ENCODE results near the gene XYLT1. TPM values are rescaled to one million over a fixed set of nuclear protein-coding genes. Genes with fewer than 3 reads are reported as not detected.

XYLT1 gene
- total RNA-seq, 1 donor from 2014 or later, result 12.3 TPM

DNA sequence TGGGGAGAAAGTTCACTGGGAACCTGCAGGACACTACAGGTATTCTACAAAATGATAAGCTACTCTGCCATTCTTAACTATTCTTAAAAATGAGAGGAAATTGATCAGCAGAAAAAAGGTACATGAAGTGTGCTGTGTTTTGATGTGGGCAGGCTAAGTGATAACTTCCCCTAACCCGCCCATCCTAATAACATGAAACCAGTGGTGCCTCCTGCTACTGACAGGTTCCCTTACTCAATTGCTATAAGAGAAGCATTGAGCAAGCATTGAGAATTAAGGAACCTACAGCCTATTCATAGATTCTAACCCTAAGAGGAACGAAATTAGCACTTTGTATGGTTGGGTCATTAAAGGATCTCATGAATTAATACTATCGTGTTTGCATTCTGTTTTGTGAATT, 18.9 kb downstream of the XYLT1 start:
- Mint-ChIP-seq H3K36me3 (ENCODE audit: insufficient read depth) (no peaks in the 10 kb centered on the region), H3K4me1 (ENCODE audit: low read depth) (peaks cover 2% of the 10 kb centered on the region), H3K4me3 (ENCODE audit: low read depth) (no peak overlapping the region), H3K9me3 (ENCODE audit: low read depth) (no peaks in the 10 kb centered on the region), H3K27me3 (no peaks in the 10 kb centered on the region), H3K27ac (no peak overlapping the region)
- TF ChIP-seq, protein P1, sequence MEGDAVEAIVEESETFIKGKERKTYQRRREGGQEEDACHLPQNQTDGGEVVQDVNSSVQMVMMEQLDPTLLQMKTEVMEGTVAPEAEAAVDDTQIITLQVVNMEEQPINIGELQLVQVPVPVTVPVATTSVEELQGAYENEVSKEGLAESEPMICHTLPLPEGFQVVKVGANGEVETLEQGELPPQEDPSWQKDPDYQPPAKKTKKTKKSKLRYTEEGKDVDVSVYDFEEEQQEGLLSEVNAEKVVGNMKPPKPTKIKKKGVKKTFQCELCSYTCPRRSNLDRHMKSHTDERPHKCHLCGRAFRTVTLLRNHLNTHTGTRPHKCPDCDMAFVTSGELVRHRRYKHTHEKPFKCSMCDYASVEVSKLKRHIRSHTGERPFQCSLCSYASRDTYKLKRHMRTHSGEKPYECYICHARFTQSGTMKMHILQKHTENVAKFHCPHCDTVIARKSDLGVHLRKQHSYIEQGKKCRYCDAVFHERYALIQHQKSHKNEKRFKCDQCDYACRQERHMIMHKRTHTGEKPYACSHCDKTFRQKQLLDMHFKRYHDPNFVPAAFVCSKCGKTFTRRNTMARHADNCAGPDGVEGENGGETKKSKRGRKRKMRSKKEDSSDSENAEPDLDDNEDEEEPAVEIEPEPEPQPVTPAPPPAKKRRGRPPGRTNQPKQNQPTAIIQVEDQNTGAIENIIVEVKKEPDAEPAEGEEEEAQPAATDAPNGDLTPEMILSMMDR (IDR thresholded peaks at IDR 0.05; ENCODE audit: unreplicated experiment), result no peak
- DNase-seq (ENCODE audit: low spot score, unreplicated experiment), result no peak

DNA sequence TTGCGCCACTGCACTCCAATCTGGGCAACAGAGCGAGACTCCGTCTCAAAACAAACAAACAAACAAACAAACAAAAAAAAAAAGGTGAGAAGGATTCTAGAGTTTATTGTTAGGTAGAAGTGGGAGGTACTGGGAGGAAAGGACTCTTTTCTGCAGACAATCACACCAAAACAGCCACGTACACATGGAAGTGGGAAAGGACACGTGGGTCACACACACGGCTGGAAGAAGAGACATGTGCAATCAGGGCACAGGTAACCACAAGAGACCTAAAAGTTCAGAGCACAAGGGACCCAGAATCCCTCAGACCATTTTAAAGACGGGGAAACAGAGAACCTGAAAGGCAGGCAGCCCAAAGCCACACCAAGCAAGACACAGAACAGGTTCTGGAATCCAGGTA, 20.5 kb downstream of the XYLT1 start:
- Mint-ChIP-seq H3K36me3 (ENCODE audit: insufficient read depth) (no peaks in the 10 kb centered on the region), H3K9me3 (ENCODE audit: low read depth) (no peaks in the 10 kb centered on the region), H3K4me1 (ENCODE audit: low read depth) (peaks cover 2% of the 10 kb centered on the region), H3K27ac (no peak overlapping the region), H3K4me3 (ENCODE audit: low read depth) (no peak overlapping the region), H3K27me3 (no peaks in the 10 kb centered on the region)
- DNase-seq (ENCODE audit: low spot score, unreplicated experiment), result no peak
- TF ChIP-seq, protein P1 (IDR thresholded peaks at IDR 0.05; ENCODE audit: unreplicated experiment), result no peak

DNA sequence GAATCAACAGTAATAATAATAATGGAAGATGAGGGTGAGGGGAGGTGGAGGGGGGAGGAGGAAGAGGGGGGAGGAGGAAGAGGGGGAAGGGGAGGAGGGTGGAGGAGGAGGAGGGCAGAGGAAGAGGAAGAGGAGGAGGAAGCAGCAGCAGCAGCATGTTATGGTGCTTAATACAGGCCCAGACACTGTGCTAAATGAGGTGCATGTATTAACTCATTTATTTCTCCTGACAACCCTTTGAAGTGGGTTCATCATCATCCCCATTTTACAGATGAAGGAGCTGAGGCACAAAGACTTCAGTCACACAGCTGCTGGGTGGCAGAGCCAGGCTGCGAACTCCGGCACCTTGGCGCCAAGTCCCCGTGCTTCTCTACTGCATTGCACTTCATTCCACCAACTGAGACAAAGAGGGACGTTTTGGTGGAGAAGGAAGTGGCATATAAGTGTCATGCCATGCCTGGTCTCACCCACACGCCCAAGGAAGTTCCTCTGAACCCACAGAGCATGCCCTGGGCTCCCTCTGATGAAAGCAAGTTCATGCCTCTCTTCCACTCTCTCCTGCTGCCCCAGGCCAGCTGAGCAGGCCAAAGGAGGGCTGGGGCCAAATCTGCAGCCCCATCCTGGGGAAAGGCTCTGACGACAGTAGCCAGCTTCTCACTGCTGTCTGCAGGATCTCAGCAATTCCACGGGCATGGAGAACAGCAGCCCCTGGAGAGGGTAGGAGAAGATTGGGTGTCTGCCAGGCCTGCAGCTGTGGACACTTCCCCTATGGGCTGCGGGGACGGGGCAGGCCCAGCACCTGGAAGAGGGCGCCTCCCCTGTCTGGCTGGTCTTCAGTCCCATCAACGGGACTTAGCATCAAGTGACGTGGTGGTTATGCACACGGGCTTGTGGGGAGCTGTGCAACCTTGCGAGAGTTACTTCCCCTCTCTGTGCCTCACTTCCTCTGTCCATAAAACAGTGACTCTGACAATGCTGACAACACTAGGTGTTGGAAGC, 21.8 kb downstream of the XYLT1 start:
- Mint-ChIP-seq H3K36me3 (ENCODE audit: insufficient read depth) (no peaks in the 10 kb centered on the region), H3K4me1 (ENCODE audit: low read depth) (peaks cover 2% of the 10 kb centered on the region), H3K27me3 (no peaks in the 10 kb centered on the region), H3K9me3 (ENCODE audit: low read depth) (no peaks in the 10 kb centered on the region), H3K27ac (no peak overlapping the region), H3K4me3 (ENCODE audit: low read depth) (no peak overlapping the region)
- TF ChIP-seq, protein P1 (IDR thresholded peaks at IDR 0.05; ENCODE audit: unreplicated experiment), result no peak
- no peak for DNase-seq (ENCODE audit: low spot score, unreplicated experiment)

DNA sequence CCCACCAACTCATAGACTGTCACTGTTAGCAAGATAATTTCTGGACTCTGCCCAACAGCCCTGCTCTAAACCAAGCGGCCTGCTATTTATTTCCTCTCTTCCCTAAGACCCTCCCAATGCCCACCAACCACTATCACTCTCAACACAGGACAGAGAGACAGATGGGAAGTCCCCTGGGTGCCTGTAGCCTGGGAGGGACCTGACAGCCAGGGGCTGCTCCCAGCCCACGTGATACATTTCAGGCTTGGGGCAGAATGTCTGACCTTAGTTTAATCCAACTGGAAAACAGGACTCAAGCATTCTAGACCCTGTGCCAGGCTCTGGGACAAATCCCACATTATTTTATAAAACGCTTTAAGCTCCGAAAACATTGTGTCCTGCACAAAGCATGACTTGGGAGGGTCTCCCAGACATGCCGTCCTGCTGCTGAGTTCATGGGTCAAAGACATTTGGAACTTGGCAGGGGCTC, 23.6 kb downstream of the XYLT1 start:
- H3K9me3 Mint-ChIP-seq (ENCODE audit: low read depth), result no peaks in the 10 kb centered on the region
- no peak overlapping the region for H3K27ac Mint-ChIP-seq
- no peaks in the 10 kb centered on the region for H3K27me3 Mint-ChIP-seq
- peaks cover 2% of the 10 kb centered on the region for H3K4me1 Mint-ChIP-seq (ENCODE audit: low read depth)
- no peaks in the 10 kb centered on the region for H3K36me3 Mint-ChIP-seq (ENCODE audit: insufficient read depth)
- no peak for DNase-seq (ENCODE audit: low spot score, unreplicated experiment)
- no peak overlapping the region for H3K4me3 Mint-ChIP-seq (ENCODE audit: low read depth)
- TF ChIP-seq, protein P1 (IDR thresholded peaks at IDR 0.05; ENCODE audit: unreplicated experiment), result no peak

DNA sequence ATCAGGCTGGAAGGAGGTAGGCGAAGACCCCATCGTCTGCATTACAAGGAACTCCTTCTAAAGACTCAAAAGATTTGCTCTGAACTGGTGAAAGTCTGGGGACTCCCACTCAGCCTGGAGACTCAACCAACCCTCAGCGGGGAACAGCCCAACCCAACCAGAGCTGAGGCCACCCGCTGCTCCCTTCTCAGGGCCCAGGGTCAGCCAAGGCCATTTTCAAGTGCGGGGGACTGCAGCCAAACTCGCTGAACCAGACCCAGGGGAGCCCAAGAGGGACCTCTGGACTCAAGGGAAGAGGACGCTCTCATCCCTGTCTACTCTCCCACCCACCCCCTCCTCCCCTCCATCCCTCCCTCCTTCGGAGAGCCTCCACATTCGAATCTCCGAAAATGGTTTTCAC, 24.1 kb downstream of the XYLT1 start:
- no peaks in the 10 kb centered on the region for H3K36me3 Mint-ChIP-seq (ENCODE audit: insufficient read depth)
- no peak for DNase-seq (ENCODE audit: low spot score, unreplicated experiment)
- no peak overlapping the region for H3K27ac Mint-ChIP-seq
- no peaks in the 10 kb centered on the region for H3K9me3 Mint-ChIP-seq (ENCODE audit: low read depth)
- no peaks in the 10 kb centered on the region for H3K27me3 Mint-ChIP-seq
- no peak overlapping the region for H3K4me3 Mint-ChIP-seq (ENCODE audit: low read depth)
- peaks cover 2% of the 10 kb centered on the region for H3K4me1 Mint-ChIP-seq (ENCODE audit: low read depth)
- TF ChIP-seq, protein P1 (IDR thresholded peaks at IDR 0.05; ENCODE audit: unreplicated experiment), result no peak
